Peyer's patch (tissue), 4 donors: ENCODE results near the gene CXCL14. TPM values are rescaled to one million over a fixed set of nuclear protein-coding genes. Genes with fewer than 3 reads are reported as not detected.

Experiments
- DNase-seq, 3 donors: peaks; one replicate each; pipeline ENCODE4 v3.0.0-alpha.2; 2017 to 2019
- H3K27ac ChIP-seq, 4 donors: fragments of 200-600 bp; sonication (generic); one replicate each; pipeline ENCODE4 v1.5.1; 2016 to 2019
- H3K27me3 ChIP-seq, 2 donors: fragments of 200-600 bp; sonication (generic); one replicate each; pipeline ENCODE4 v1.5.1; 2019
- H3K36me3 ChIP-seq, 3 donors: fragments of 200-600 bp; sonication (generic); one replicate each; pipeline ENCODE4 v1.5.1; 2016 to 2019
- H3K4me1 ChIP-seq, 4 donors: fragments of 200-600 bp; sonication (generic); one replicate each; pipeline ENCODE4 v1.5.1; 2016 to 2019
- H3K4me3 ChIP-seq, 4 donors: fragments of 200-600 bp; sonication (generic); 1 replicate in 3 of 4; 2 replicates in 1 of 4; pipeline ENCODE4 v1.5.1; 2016 to 2019; ENCODE audit warnings: mild to moderate bottlenecking in 1 of 4
- H3K9me3 ChIP-seq, 4 donors: fragments of 200-600 bp; sonication (generic); one replicate each; pipeline ENCODE4 v1.5.1; 2016 to 2019; ENCODE audit warnings: mild to moderate bottlenecking in 1 of 4
- CTCF ChIP-seq, 6 experiments: fragments of 450-650 bp in 4 of 6; fragments of 200-600 bp in 2 of 6; sonication (generic) in 1 of 6; IDR thresholded peaks; one replicate each; pipeline ENCODE4 v1.5.1; 2017 to 2019; ENCODE audit warnings: antibody characterized with exemption in 6 of 6, mild to moderate bottlenecking in 3 of 6, moderate library complexity in 1 of 6
- POLR2A ChIP-seq, 2 donors: fragments of 450-650 bp; IDR thresholded peaks; one replicate each; pipeline ENCODE4 v1.5.1; 2017; ENCODE audit warnings: antibody characterized with exemption in 2 of 2, mild to moderate bottlenecking in 2 of 2, moderate library complexity in 2 of 2
- total RNA-seq, 4 donors: library from RNA; depleted of rRNA; stranded (reverse); fragments of >200 nt; gene quantifications; one replicate each; pipeline ENCODE4 v1.1.0, GENCODE V29; 2016

The CXCL14 gene
- total RNA-seq, 4 donors from 2014 or later: 17.3 to 122 (median 23.4) TPM

GRCh38 chr5:135591277-135591676 lies 12.5 kb upstream of the CXCL14 start:
- Histone ChIP-seq H3K27ac (no peak overlapping the region), H3K9me3 (no peaks in the 10 kb centered on the region), H3K4me3 (no peak overlapping the region), H3K36me3 (no peaks in the 10 kb centered on the region), H3K4me1 (no peaks in the 10 kb centered on the region), H3K27me3 (no peaks in the 10 kb centered on the region)
- no peak for DNase-seq
- TF ChIP-seq CTCF (IDR thresholded peaks at IDR 0.05): no peak
- no peak for TF ChIP-seq POLR2A (IDR thresholded peaks at IDR 0.05)

GRCh38 chr5:135589152-135589551 lies 10.4 kb upstream of the CXCL14 start:
- Histone ChIP-seq H3K27ac (no peak overlapping the region), H3K36me3 (no peaks in the 10 kb centered on the region), H3K9me3 (no peaks in the 10 kb centered on the region), H3K4me3 (no peak overlapping the region), H3K27me3 (no peaks in the 10 kb centered on the region), H3K4me1 (no peaks in the 10 kb centered on the region)
- TF ChIP-seq POLR2A (IDR thresholded peaks at IDR 0.05): no peak
- no peak for TF ChIP-seq CTCF (IDR thresholded peaks at IDR 0.05)
- DNase-seq: no peak

- Histone ChIP-seq H3K4me1 (no peaks in the 10 kb centered on the region), H3K4me3 (no peak overlapping the region), H3K36me3 (no peaks in the 10 kb centered on the region), H3K27ac (no peak overlapping the region), H3K9me3 (no peaks in the 10 kb centered on the region), H3K27me3 (no peaks in the 10 kb centered on the region)
- DNase-seq: no peak
- TF ChIP-seq CTCF (IDR thresholded peaks at IDR 0.05) (no peak), POLR2A (IDR thresholded peaks at IDR 0.05) (no peak)
Observed at GRCh38 chr5:135587721-135588663, 9.2 kb upstream of the CXCL14 start.

- Histone ChIP-seq H3K27ac (no peak overlapping the region), H3K36me3 (no peaks in the 10 kb centered on the region), H3K4me1 (no peaks in the 10 kb centered on the region), H3K27me3 (no peaks in the 10 kb centered on the region), H3K4me3 (no peak overlapping the region), H3K9me3 (no peaks in the 10 kb centered on the region)
- TF ChIP-seq CTCF (IDR thresholded peaks at IDR 0.05) (no peak), POLR2A (IDR thresholded peaks at IDR 0.05) (no peak)
- no peak for DNase-seq
Observed at GRCh38 chr5:135584918-135585317, 6.1 kb upstream of the CXCL14 start.

- no peak overlapping the region for H3K27ac ChIP-seq
- DNase-seq: no peak
- no peak overlapping the region for H3K4me3 ChIP-seq
- H3K36me3 ChIP-seq: no peaks in the 10 kb centered on the region
- H3K9me3 ChIP-seq: no peaks in the 10 kb centered on the region
- no peaks in the 10 kb centered on the region for H3K4me1 ChIP-seq
- H3K27me3 ChIP-seq: no peaks in the 10 kb centered on the region
- no peak for TF ChIP-seq CTCF (IDR thresholded peaks at IDR 0.05)
- TF ChIP-seq POLR2A (IDR thresholded peaks at IDR 0.05): no peak
Observed at GRCh38 chr5:135584276-135584675, 5.5 kb upstream of the CXCL14 start.
